Measurements from ENCODE around the gene NDUFB2. TPM values are rescaled to one million over a fixed set of nuclear protein-coding genes. Genes with fewer than 3 reads are reported as not detected.

NDUFB2 gene
- total and polyA plus RNA-seq, 2 donors (not counting 3 experiments of a cell fraction or from before 2014, with no cell fraction given) = 197 to 1,075 TPM

DNA sequence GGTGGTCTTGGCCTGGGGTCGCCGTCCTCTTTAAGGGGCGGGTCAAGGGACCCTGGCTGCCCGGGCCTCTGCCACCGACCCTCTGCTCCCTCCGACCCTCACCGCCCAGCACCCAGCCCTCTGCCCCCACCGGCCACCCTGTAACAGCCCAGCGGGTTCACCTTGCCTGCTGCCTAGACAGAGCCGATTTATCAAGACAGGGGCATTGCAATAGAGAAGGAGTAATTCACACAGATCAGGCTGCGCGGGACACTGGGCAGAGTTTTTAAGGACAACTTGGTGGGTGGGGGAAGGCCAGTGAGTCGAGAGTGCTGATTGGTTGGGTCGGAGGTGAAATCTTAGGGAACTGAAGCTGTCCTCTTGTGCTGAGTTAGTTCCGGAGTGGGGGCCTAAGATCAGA, 24.5 kb upstream of the NDUFB2 start:
- no peak for TF ChIP-seq JUN (IDR thresholded peaks at IDR 0.05; ENCODE audit: borderline replicate concordance, insufficient read depth, insufficient read length, low read depth)
- TF ChIP-seq POLR2AphosphoS5 (IDR thresholded peaks at IDR 0.05; ENCODE audit: insufficient read depth, low read depth, low read length) = no peak
- Histone ChIP-seq H3K79me2 (ENCODE audit: control insufficient read depth, insufficient read depth, low read length) (no peaks in the 10 kb centered on the region), H3K27me3 (ENCODE audit: control insufficient read depth in 2 of 2, insufficient read depth in 2 of 2, low read length in 2 of 2) (peaks cover 2 to 3% of the 10 kb centered on the region in 2 experiments), H2AFZ (ENCODE audit: low read depth, low read length) (peak overlapping the region; percentile 24), H3K4me2 (ENCODE audit: insufficient read depth, low read length) (no peak overlapping the region), H3K36me3 (ENCODE audit: control insufficient read depth in 2 of 2, extremely low read depth in 1 of 2, insufficient read depth in 2 of 2, low read length in 2 of 2) (no peaks in the 10 kb centered on the region), H3K4me1 (ENCODE audit: control insufficient read depth, extremely low read depth, insufficient read depth, low read length) (peaks cover 8% of the 10 kb centered on the region), H3K9me1 (replicated peaks; ENCODE audit: control insufficient read depth, extremely low read depth, insufficient read depth, low read length) (no peaks in the 10 kb centered on the region), H3K9ac (replicated peaks; ENCODE audit: extremely low read depth, insufficient read depth, low read length) (no peak overlapping the region), H3K9me3 (replicated peaks; ENCODE audit: control insufficient read depth, insufficient read depth, low read length) (no peaks in the 10 kb centered on the region), H4K20me1 (replicated peaks; ENCODE audit: control insufficient read depth, extremely low read depth, insufficient read depth, low read length) (no peaks in the 10 kb centered on the region), H3K4me3 (replicated peaks in 1 of 3; ENCODE audit: insufficient read depth in 1 of 3, low read depth in 1 of 3, low read length in 3 of 3) (no peak overlapping the region), H3K27ac (ENCODE audit: insufficient read depth, low read depth, low read length) (no peak overlapping the region)
- POLR2A ChIA-PET = no interaction called here
- no TSS peak for BruUV-seq (replicated peaks)
- DNase-seq (ENCODE audit: low read depth, low spot score) (no peak), FAIRE-seq (no peak)
- CTCF ChIA-PET = interaction anchor here (1.6 kb wide), 1 partner anchor 154 kb away, joined by 5 read pairs; no protein-coding TSS in a partner anchor
- dilution Hi-C loops (cut with MboI; ENCODE audit: extremely low pct_ligation_motif_present, low sequenced_read_pairs) (no loop called here), intact Hi-C loops (cut with micrococcal nuclease) (loop anchor here (5.0 to 10.0 kb wide), 2 partner anchors 860 to 983 kb away; no protein-coding TSS in a partner anchor)

DNA sequence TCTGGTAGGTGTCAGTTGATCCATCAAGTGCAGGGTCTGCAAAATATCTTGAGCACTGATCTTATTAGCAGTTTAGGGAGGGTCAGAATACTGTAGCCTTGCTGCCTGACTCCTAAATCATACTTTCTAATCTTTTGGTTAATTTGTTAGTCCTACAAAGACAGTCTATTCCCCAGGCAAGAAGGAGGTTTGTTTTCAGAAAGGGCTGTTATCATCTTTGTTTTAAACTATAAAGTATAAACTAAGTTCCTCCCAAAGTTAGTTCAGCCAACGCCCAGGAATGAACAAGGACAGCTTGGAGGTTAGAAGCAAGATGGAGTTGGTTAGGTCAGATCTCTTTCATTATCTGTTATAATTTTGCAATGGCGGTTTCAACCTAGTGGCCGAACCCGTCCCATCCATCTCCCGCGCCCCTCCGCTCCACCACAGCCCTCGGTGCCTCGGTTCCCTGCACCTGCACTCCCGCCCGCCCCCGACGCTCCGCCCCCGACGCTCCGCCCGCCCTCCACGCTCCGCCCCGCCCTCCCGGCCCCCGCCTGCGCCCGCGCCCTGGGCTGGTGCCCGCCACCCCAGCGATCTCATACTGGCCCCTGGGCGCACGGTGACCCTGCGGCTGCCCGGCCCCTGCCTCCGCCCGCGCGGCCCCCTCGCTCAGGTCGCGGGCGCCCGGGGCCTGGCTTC, 24.0 kb upstream of the NDUFB2 start, which contains the start of gene ADCK2:
Gene ADCK2 (plus strand): TSS at position 564 of the 681 bp plus-strand sequence. CDS start 386 bp downstream, outside the sequence.
- peaks cover 8% of the 10 kb centered on the region for H3K4me1 ChIP-seq (ENCODE audit: control insufficient read depth, extremely low read depth, insufficient read depth, low read length)
- dilution Hi-C loops (cut with MboI; ENCODE audit: extremely low pct_ligation_motif_present, low sequenced_read_pairs) = no loop called here
- no TSS peak for BruUV-seq (replicated peaks)
- TF ChIP-seq JUN (IDR thresholded peaks at IDR 0.05; ENCODE audit: borderline replicate concordance, insufficient read depth, insufficient read length, low read depth) = no peak
- no peak for TF ChIP-seq GATA2 (IDR thresholded peaks at IDR 0.05; ENCODE audit: insufficient read depth, insufficient read length, low read depth, low read length)
- no peak for TF ChIP-seq POLR2AphosphoS5 (IDR thresholded peaks at IDR 0.05; ENCODE audit: insufficient read depth, low read depth, low read length)
- TF ChIP-seq, protein P1, sequence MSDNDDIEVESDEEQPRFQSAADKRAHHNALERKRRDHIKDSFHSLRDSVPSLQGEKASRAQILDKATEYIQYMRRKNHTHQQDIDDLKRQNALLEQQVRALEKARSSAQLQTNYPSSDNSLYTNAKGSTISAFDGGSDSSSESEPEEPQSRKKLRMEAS (IDR thresholded peaks at IDR 0.05; ENCODE audit: insufficient read depth, insufficient read length) = no peak
- no peak for TF ChIP-seq EZH2 (IDR thresholded peaks at IDR 0.05; ENCODE audit: borderline replicate concordance, low read depth, low read length, severe bottlenecking)
- TF ChIP-seq MYC (IDR thresholded peaks at IDR 0.05; ENCODE audit: low read depth, low read length) = no peak
- TF ChIP-seq, protein P2, sequence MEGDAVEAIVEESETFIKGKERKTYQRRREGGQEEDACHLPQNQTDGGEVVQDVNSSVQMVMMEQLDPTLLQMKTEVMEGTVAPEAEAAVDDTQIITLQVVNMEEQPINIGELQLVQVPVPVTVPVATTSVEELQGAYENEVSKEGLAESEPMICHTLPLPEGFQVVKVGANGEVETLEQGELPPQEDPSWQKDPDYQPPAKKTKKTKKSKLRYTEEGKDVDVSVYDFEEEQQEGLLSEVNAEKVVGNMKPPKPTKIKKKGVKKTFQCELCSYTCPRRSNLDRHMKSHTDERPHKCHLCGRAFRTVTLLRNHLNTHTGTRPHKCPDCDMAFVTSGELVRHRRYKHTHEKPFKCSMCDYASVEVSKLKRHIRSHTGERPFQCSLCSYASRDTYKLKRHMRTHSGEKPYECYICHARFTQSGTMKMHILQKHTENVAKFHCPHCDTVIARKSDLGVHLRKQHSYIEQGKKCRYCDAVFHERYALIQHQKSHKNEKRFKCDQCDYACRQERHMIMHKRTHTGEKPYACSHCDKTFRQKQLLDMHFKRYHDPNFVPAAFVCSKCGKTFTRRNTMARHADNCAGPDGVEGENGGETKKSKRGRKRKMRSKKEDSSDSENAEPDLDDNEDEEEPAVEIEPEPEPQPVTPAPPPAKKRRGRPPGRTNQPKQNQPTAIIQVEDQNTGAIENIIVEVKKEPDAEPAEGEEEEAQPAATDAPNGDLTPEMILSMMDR (IDR thresholded peaks at IDR 0.05; ENCODE audit: extremely low read depth in 1 of 2, insufficient read depth in 1 of 2, low read depth in 1 of 2, low read length in 2 of 2) = no peak
- TF ChIP-seq FOS (IDR thresholded peaks at IDR 0.05; ENCODE audit: borderline replicate concordance, insufficient read depth, low read length) = no peak
- no peak for TF ChIP-seq POLR2A (IDR thresholded peaks at IDR 0.05; ENCODE audit: low read depth, low read length)
- peak within 1 kb of the TSS; percentile 22 to 76 (median 45) for H3K4me3 ChIP-seq (replicated peaks in 1 of 3; ENCODE audit: insufficient read depth in 1 of 3, low read depth in 1 of 3, low read length in 3 of 3)
- H3K27me3 ChIP-seq (ENCODE audit: control insufficient read depth in 2 of 2, insufficient read depth in 2 of 2, low read length in 2 of 2) = peaks cover 2 to 3% of the 10 kb centered on the region in 2 experiments
- peak within 1 kb of the TSS; percentile 5 for H3K9ac ChIP-seq (replicated peaks; ENCODE audit: extremely low read depth, insufficient read depth, low read length)
- H3K9me1 ChIP-seq (replicated peaks; ENCODE audit: control insufficient read depth, extremely low read depth, insufficient read depth, low read length) = no peaks in the 10 kb centered on the region
- H2AFZ ChIP-seq (ENCODE audit: low read depth, low read length) = peak within 1 kb of the TSS; percentile 70
- ChIA-PET CTCF (interaction anchor here (1.0 to 1.6 kb wide), 2 partner anchors 19 to 155 kb away, joined by 3 to 5 read pairs; no protein-coding TSS in a partner anchor), POLR2A (no interaction called here)
- no peaks in the 10 kb centered on the region for H3K79me2 ChIP-seq (ENCODE audit: control insufficient read depth, insufficient read depth, low read length)
- no peak within 1 kb of the TSS for H3K27ac ChIP-seq (ENCODE audit: insufficient read depth, low read depth, low read length)
- no peaks in the 10 kb centered on the region for H3K9me3 ChIP-seq (replicated peaks; ENCODE audit: control insufficient read depth, insufficient read depth, low read length)
- peak within 1 kb of the TSS; percentile 16 for H3K4me2 ChIP-seq (ENCODE audit: insufficient read depth, low read length)
- intact Hi-C loops (cut with micrococcal nuclease) = loop anchor here (5.0 to 10.0 kb wide), 2 partner anchors 860 to 982 kb away; no protein-coding TSS in a partner anchor
- H4K20me1 ChIP-seq (replicated peaks; ENCODE audit: control insufficient read depth, extremely low read depth, insufficient read depth, low read length) = no peaks in the 10 kb centered on the region
- no peak for DNase-seq (ENCODE audit: low read depth, low spot score)
- FAIRE-seq = no peak
- H3K36me3 ChIP-seq (ENCODE audit: control insufficient read depth in 2 of 2, extremely low read depth in 1 of 2, insufficient read depth in 2 of 2, low read length in 2 of 2) = no peaks in the 10 kb centered on the region
